HCT116 (cell line): ENCODE measurements around the gene TAF5. TPM values are rescaled to one million over a fixed set of nuclear protein-coding genes. Genes with fewer than 3 reads are reported as not detected.
"Not testable (repeated sequence)": the region's sequence is repeated elsewhere in the genome, so short reads cannot be mapped to it uniquely, and the experiment has no call there.

ENCODE experiments used
- ATAC-seq: fragments of 200-7000 bp; cut with Tn5 transposase; 2 replicates; pipeline ENCODE4 v1.9.1; 2020; ENCODE audit warnings: mild to moderate bottlenecking, moderate library complexity
- BruUV-seq: library from RNA; stranded (reverse); fragments of 400-500 nt; replicated peaks from 2 replicates; lab custom pipeline; 2021; lab: Mats Ljungman, UMichigan
- CTCF ChIA-PET: fragments of 300-600 bp; sonication (Branson Sonifier 250); formaldehyde crosslinking; loops from one replicate; lab custom pipeline; 2021; ENCODE audit warnings: antibody characterized with exemption; lab: Charles Lee
- POLR2A ChIA-PET: fragments of 300-600, 350-600 bp; sonication (Branson Sonifier 250); formaldehyde crosslinking; loops from one replicate; lab custom pipeline; 2021; ENCODE audit warnings: antibody characterized with exemption; lab: Charles Lee
- RAD21 ChIA-PET, 2 experiments: fragments of 300-600 bp; sonication (Branson Sonifier 250); formaldehyde crosslinking; loops; one replicate each; lab custom pipeline; 2023; ENCODE audit warnings: low total read pairs in 2 of 2; ENCODE audit not compliant: uncharacterized antibody in 2 of 2, unreplicated experiment in 2 of 2, low non-redundant PET in 1 of 2; lab: Charles Lee
- DNase-seq: peaks from one replicate; pipeline ENCODE4 v3.0.0-alpha.2; 2010; ENCODE audit warnings: low read depth, low spot score
- H2AFZ ChIP-seq: fragments of 200-600 bp; shearing (Covaris generic), sonication (generic); 2 replicates; pipeline ENCODE4 v1.6.1; 2017; ENCODE audit warnings: low read depth, mixed run types, mixed read lengths, antibody characterized with exemption, low read length; ENCODE audit not compliant: poor library complexity, severe bottlenecking
- H3K27ac ChIP-seq: 2 replicates; pipeline ENCODE4 v1.5.1; 2012; ENCODE audit warnings: low read depth, low read length
- H3K27me3 ChIP-seq: fragments of 200-600 bp; sonication (generic); 2 replicates; pipeline ENCODE4 v1.6.1; 2016; ENCODE audit warnings: mixed run types, low read length, mixed read lengths; ENCODE audit not compliant: insufficient read depth
- H3K36me3 ChIP-seq, 2 experiments: fragments of 200-500 bp in 1 of 2; fragments of 200-600 bp in 1 of 2; sonication (Bioruptor generic) in 1 of 2; sonication (generic) in 1 of 2; 2 replicates each; pipeline versions ENCODE4 v1.5.1 to v1.6.1; 2014 to 2016; ENCODE audit warnings: low read length in 2 of 2, inconsistent platforms in 1 of 2, mixed read lengths in 1 of 2, mixed run types in 1 of 2; ENCODE audit not compliant: insufficient read depth in 2 of 2, control insufficient read depth in 1 of 2
- H3K4me1 ChIP-seq, 2 experiments: fragments of 200-600 bp in 1 of 2; sonication (generic) in 1 of 2; 2 replicates each; pipeline versions ENCODE4 v1.5.1 to v1.6.1; 2012 to 2017; ENCODE audit warnings: low read length in 2 of 2, inconsistent platforms in 1 of 2, mild to moderate bottlenecking in 1 of 2, mixed read lengths in 1 of 2, mixed run types in 1 of 2, moderate library complexity in 1 of 2; ENCODE audit not compliant: insufficient read depth in 2 of 2, control insufficient read depth in 1 of 2
- H3K4me2 ChIP-seq: fragments of 200-600 bp; sonication (generic); 2 replicates; pipeline ENCODE4 v1.6.1; 2017; ENCODE audit warnings: mixed run types, low read length, mixed read lengths
- H3K4me3 ChIP-seq, 2 experiments: fragments of 200-600 bp in 1 of 2; sonication (generic) in 1 of 2; replicated peaks in 1 of 2; 2 replicates each; pipeline ENCODE4 v1.5.1; 2011 to 2016; ENCODE audit warnings: low read length in 2 of 2, control low read depth in 1 of 2, low read depth in 1 of 2, mild to moderate bottlenecking in 1 of 2, mixed read lengths in 1 of 2, mixed run types in 1 of 2
- H3K79me2 ChIP-seq: fragments of 200-600 bp; sonication (generic); 2 replicates; pipeline ENCODE4 v1.6.1; 2017; ENCODE audit warnings: mild to moderate bottlenecking, mixed run types, low read length, moderate library complexity, mixed read lengths; ENCODE audit not compliant: insufficient read depth
- H3K9ac ChIP-seq: fragments of 200-600 bp; sonication (generic); 2 replicates; pipeline ENCODE4 v1.6.1; 2016; ENCODE audit warnings: low read length, mixed read lengths
- H3K9me2 ChIP-seq: fragments of 200-600 bp; sonication (generic), shearing (Covaris generic); 2 replicates; pipeline ENCODE4 v1.6.1; 2017; ENCODE audit warnings: mixed run types, mild to moderate bottlenecking, moderate library complexity; ENCODE audit not compliant: insufficient read depth
- H3K9me3 ChIP-seq, 2 experiments: fragments of 200-500 bp in 1 of 2; fragments of 200-600 bp in 1 of 2; sonication (Bioruptor generic) in 1 of 2; sonication (generic) in 1 of 2; 2 replicates each; pipeline ENCODE4 v1.6.1; 2014 to 2017; ENCODE audit warnings: low read length in 2 of 2, mixed read lengths in 2 of 2, inconsistent platforms in 1 of 2, low read depth in 1 of 2, mild to moderate bottlenecking in 1 of 2, mixed run types in 1 of 2, moderate library complexity in 1 of 2; ENCODE audit not compliant: control insufficient read depth in 1 of 2, insufficient read depth in 1 of 2
- H4K20me1 ChIP-seq: fragments of 200-600 bp; sonication (generic), shearing (Covaris generic); 2 replicates; pipeline ENCODE4 v1.6.1; 2017; ENCODE audit warnings: mixed run types, mild to moderate bottlenecking, moderate library complexity; ENCODE audit not compliant: insufficient read depth
- CBX3 ChIP-seq: IDR thresholded peaks from 2 replicates; pipeline ENCODE4 v1.6.1; 2012; ENCODE audit warnings: low read depth
- CTCF ChIP-seq, 3 experiments: fragments of 200-600 bp in 1 of 3; sonication (generic) in 1 of 3; IDR thresholded peaks in 2 of 3; conservative IDR thresholded peaks in 1 of 3; 2 replicates each; pipeline ENCODE4 v1.5.1; 2012 to 2017; ENCODE audit warnings: low read depth in 2 of 3, low read length in 2 of 3, antibody characterized with exemption in 1 of 3, borderline replicate concordance in 1 of 3, control low read depth in 1 of 3, mild to moderate bottlenecking in 1 of 3, mixed read lengths in 1 of 3, mixed run types in 1 of 3, moderate library complexity in 1 of 3; ENCODE audit not compliant: insufficient read depth in 1 of 3
- JUND ChIP-seq: IDR thresholded peaks from 2 replicates; pipeline ENCODE4 v1.6.1; 2012
- POLR2A ChIP-seq: IDR thresholded peaks from 2 replicates; pipeline ENCODE4 v1.7.0; 2011; ENCODE audit warnings: borderline replicate concordance; ENCODE audit not compliant: insufficient read depth, insufficient read length; ENCODE audit errors: extremely low read depth
- intact Hi-C: fragments of 100-400 bp; cut with micrococcal nuclease; formaldehyde crosslinking; loops from 2 replicates; pipeline ENCODE4 v1.10.0; 2022
- total RNA-seq: library from RNA; stranded (reverse); gene quantifications from one replicate; pipeline ENCODE4 v1.2.1, GENCODE V29; 2021; ENCODE audit not compliant: unreplicated experiment

The TAF5 gene
- total RNA-seq, 1 experiment from 2014 or later: 9.2 TPM

GRCh38 chr10:103353281-103353680, 14.5 kb upstream of the TAF5 start:
- ATAC-seq: peak; percentile 44
- no TSS peak for BruUV-seq

GRCh38 chr10:103354567-103354966, 13.2 kb upstream of the TAF5 start:
- RAD21 ChIA-PET, H2AFZ ChIP-seq, H4K20me1 ChIP-seq, H3K27me3 ChIP-seq, H3K9me3 ChIP-seq, intact Hi-C loops, H3K36me3 ChIP-seq, H3K4me3 ChIP-seq, DNase-seq, BruUV-seq, H3K27ac ChIP-seq, H3K9ac ChIP-seq, H3K9me2 ChIP-seq, H3K4me2 ChIP-seq, POLR2A ChIA-PET, ATAC-seq: not testable (repeated sequence)
- Histone ChIP-seq H3K79me2 (peaks cover 13% of the 10 kb centered on the region), H3K4me1 (peaks cover 3 to 18% of the 10 kb centered on the region in 2 experiments; a peak in 3 of 4 replicates)
- CTCF ChIA-PET: interaction anchor here (1.2 kb wide), 1 partner anchor 130 kb away, joined by 3 read pairs; no protein-coding TSS in a partner anchor

More at GRCh38 chr10:103353281-103353680, 14.5 kb upstream of the TAF5 start:
- no peak for DNase-seq
- RAD21 ChIA-PET: interaction anchor here in 1 of 2 experiments (0.8 kb wide), 1 partner anchor 15 kb away, joined by 4 read pairs; no protein-coding TSS in a partner anchor
- no peaks in the 10 kb centered on the region for H3K9me3 ChIP-seq
- POLR2A ChIA-PET: no interaction called here
- no peak overlapping the region for H3K27ac ChIP-seq
- CTCF ChIA-PET: interaction anchor here (0.7 to 1.4 kb wide), 7 partner anchors 12 to 534 kb away, joined by 3 to 5 read pairs (median 3); no protein-coding TSS in a partner anchor
- TF ChIP-seq CTCF (IDR thresholded peaks at IDR 0.05 in 2 of 3, conservative IDR thresholded peaks at IDR 0.05 in 1 of 3; ENCODE audit: borderline replicate concordance in 1 of 3, insufficient read depth in 1 of 3, low read depth in 2 of 3, low read length in 2 of 3) (peak in 2 of 3 experiments; percentile 15 to 49; a peak in 2 of 6 replicates), CBX3 (peak; percentile 51; the same call in 1 of the 2 replicates), JUND (no peak), POLR2A (no peak)
- H3K9me2 ChIP-seq: no peaks in the 10 kb centered on the region
- H4K20me1 ChIP-seq: no peaks in the 10 kb centered on the region
- H3K4me1 ChIP-seq: peaks cover 3 to 21% of the 10 kb centered on the region in 2 experiments; a peak in 3 of 4 replicates
- peaks cover under 1 to 3% of the 10 kb centered on the region in 2 experiments; a peak in 2 of 4 replicates for H3K36me3 ChIP-seq
- H2AFZ ChIP-seq: peak overlapping the region; percentile 83
- H3K79me2 ChIP-seq: peaks cover 26% of the 10 kb centered on the region
- H3K9ac ChIP-seq: no peak overlapping the region
- no peak overlapping the region for H3K4me2 ChIP-seq
- intact Hi-C loops: no loop called here
- no peak overlapping the region for H3K4me3 ChIP-seq
- no peaks in the 10 kb centered on the region for H3K27me3 ChIP-seq
